A549 (cell line): Measurements from ENCODE around the gene DPT. TPM values are rescaled to one million over a fixed set of nuclear protein-coding genes. Genes with fewer than 3 reads are reported as not detected.

Source experiments
- ATAC-seq, 2 experiments: fragments of 200-7000 bp in 1 of 2; fragments of >200 bp in 1 of 2; cut with Nextera tagmentation in 1 of 2; cut with Tn5 transposase in 1 of 2; 3 replicates each; pipeline versions ENCODE4 v1.8.0 to v1.9.1; 2018 to 2020; ENCODE audit warnings: mild to moderate bottlenecking in 1 of 2, moderate library complexity in 1 of 2
- CTCF ChIA-PET: fragments of 300-600 bp; sonication (Branson Sonifier 250); formaldehyde crosslinking; extraction: SDS; loops from one replicate; lab custom pipeline; 2021; ENCODE audit warnings: antibody characterized with exemption, inconsistent platforms; lab: Yijun Ruan, JAX
- POLR2A ChIA-PET: fragments of 350-600 bp; formaldehyde crosslinking; extraction: SDS; loops from one replicate; lab custom pipeline; 2021; ENCODE audit warnings: antibody characterized with exemption, inconsistent platforms; lab: Yijun Ruan, JAX
- DNase-seq, 2 experiments: peaks; one replicate each; pipeline versions ENCODE4 v3.0.0 to v3.0.0-alpha.2; 2011 to 2016; ENCODE audit warnings: low read depth in 1 of 2, low spot score in 1 of 2
- FAIRE-seq: peaks from 2 replicates; lab custom pipeline; 2011; peaks lifted over from hg19 to GRCh38; lab: Jason Lieb, UNC
- H3K27ac ChIP-seq, 2 experiments: fragments of >200 bp; sonication (Bioruptor Twin); formaldehyde crosslinking; 3 replicates each; pipeline ENCODE4 v1.5.1; 2016 to 2017
- H3K4me1 ChIP-seq: fragments of >200 bp; sonication (Bioruptor Twin); formaldehyde crosslinking; 3 replicates; pipeline ENCODE4 v1.6.1; 2016
- H3K4me2 ChIP-seq: fragments of >200 bp; sonication (Bioruptor Twin); formaldehyde crosslinking; 3 replicates; pipeline ENCODE4 v1.6.1; 2016
- H3K4me3 ChIP-seq: fragments of >200 bp; sonication (Bioruptor Twin); formaldehyde crosslinking; 3 replicates; pipeline ENCODE4 v1.5.1; 2016
- H3K9me3 ChIP-seq: fragments of >200 bp; sonication (Bioruptor Twin); formaldehyde crosslinking; 3 replicates; pipeline ENCODE4 v1.6.1; 2016
- BCL3 ChIP-seq: fragments of >200 bp; sonication (Bioruptor Twin); formaldehyde crosslinking; IDR thresholded peaks from 3 replicates; pipeline ENCODE4 v1.6.1; 2016
- CBX8 ChIP-seq: fragments of 200-600 bp; sonication (generic); IDR thresholded peaks from 2 replicates; pipeline ENCODE4 v1.6.1; 2016
- CHD4 ChIP-seq: fragments of 200-600 bp; sonication (generic); IDR thresholded peaks from 2 replicates; pipeline ENCODE4 v1.6.1; 2016; ENCODE audit warnings: antibody characterized with exemption, mild to moderate bottlenecking, borderline replicate concordance
- ELK1 ChIP-seq: fragments of 150-350 bp; IDR thresholded peaks from 2 replicates; pipeline ENCODE4 v1.6.1; 2014; ENCODE audit warnings: low read depth, mild to moderate bottlenecking, low read length
- HDAC2 ChIP-seq: fragments of 200-600 bp; sonication (generic); IDR thresholded peaks from 2 replicates; pipeline ENCODE4 v1.6.1; 2016
- HES2 ChIP-seq: fragments of >200 bp; sonication (Bioruptor Twin); formaldehyde crosslinking; IDR thresholded peaks from 2 replicates; pipeline ENCODE4 v1.6.1; 2016
- HEYL ChIP-seq: fragments of 250-450 bp; sonication (Bioruptor Pico); IDR thresholded peaks from 2 replicates; pipeline ENCODE4 v1.8.0; 2021; ENCODE audit warnings: mild to moderate bottlenecking, moderate library complexity
- HMGXB4 ChIP-seq: fragments of 250-450 bp; sonication (Bioruptor Pico); IDR thresholded peaks from 2 replicates; pipeline ENCODE4 v1.5.0; 2021; ENCODE audit warnings: mild to moderate bottlenecking, moderate library complexity, borderline replicate concordance
- HOXA7 ChIP-seq: fragments of 250-450 bp; sonication (Bioruptor Pico); IDR thresholded peaks from 2 replicates; pipeline ENCODE4 v1.5.0; 2020; ENCODE audit warnings: mild to moderate bottlenecking, moderate library complexity
- MAFK ChIP-seq: fragments of 450-650 bp; IDR thresholded peaks from 2 replicates; pipeline ENCODE4 v1.6.1; 2014; ENCODE audit not compliant: partially characterized antibody
- NFE2L2 ChIP-seq: fragments of 150-350 bp; conservative IDR thresholded peaks from 2 replicates; pipeline ENCODE4 v1.6.1; 2014; ENCODE audit warnings: low read length
- NPAS2 ChIP-seq: fragments of 250-450 bp; sonication (Bioruptor Pico); IDR thresholded peaks from 2 replicates; pipeline ENCODE4 v1.8.0; 2022; ENCODE audit warnings: mild to moderate bottlenecking, moderate library complexity, borderline replicate concordance
- PHF8 ChIP-seq: fragments of 200-600 bp; sonication (generic); IDR thresholded peaks from 2 replicates; pipeline ENCODE4 v1.6.1; 2016; ENCODE audit warnings: low read depth, mild to moderate bottlenecking, antibody characterized with exemption, moderate library complexity, borderline replicate concordance
- RFX5 ChIP-seq: fragments of 450-650 bp; IDR thresholded peaks from 2 replicates; pipeline ENCODE4 v1.7.1; 2014; ENCODE audit warnings: antibody characterized with exemption, mild to moderate bottlenecking, moderate library complexity
- USF2 ChIP-seq: fragments of 450-650 bp; IDR thresholded peaks from 2 replicates; pipeline ENCODE4 v1.6.1; 2014; ENCODE audit warnings: antibody characterized with exemption
- ZFP36 ChIP-seq: fragments of 450-650 bp; IDR thresholded peaks from 2 replicates; pipeline ENCODE4 v1.6.1; 2014; ENCODE audit warnings: borderline replicate concordance; ENCODE audit not compliant: partially characterized antibody
- WGBS: methylation state at CpG from one replicate; pipeline ENCODE4 v1.1.6; 2017; ENCODE audit errors: missing lambda C conversion rate; 5-methylcytosine and 5-hydroxymethylcytosine counted together
- polyA plus RNA-seq, 4 experiments: library from polyadenylated mRNA; depleted of rRNA in 3 of 4; stranded (reverse); fragments of >200 nt; fragmentation: RNase III in 1 of 4; extraction: RNeasy Plus Mini Kit Qiagen cat#74134 plus additional on column Dnase treatment in 1 of 4; gene quantifications; 2 replicates in 3 of 4; 3 replicates in 1 of 4; pipeline ENCODE4 v1.2.3, GENCODE V29; 2011 to 2017
- TF ChIP-seq, protein P1 (sequence below): IDR thresholded peaks from 2 replicates; pipeline ENCODE4 v1.6.1; 2012

DPT gene
- polyA plus RNA-seq, 2 of the 4 experiments (the other 2 are of a cell fraction) = not detected

DNA sequence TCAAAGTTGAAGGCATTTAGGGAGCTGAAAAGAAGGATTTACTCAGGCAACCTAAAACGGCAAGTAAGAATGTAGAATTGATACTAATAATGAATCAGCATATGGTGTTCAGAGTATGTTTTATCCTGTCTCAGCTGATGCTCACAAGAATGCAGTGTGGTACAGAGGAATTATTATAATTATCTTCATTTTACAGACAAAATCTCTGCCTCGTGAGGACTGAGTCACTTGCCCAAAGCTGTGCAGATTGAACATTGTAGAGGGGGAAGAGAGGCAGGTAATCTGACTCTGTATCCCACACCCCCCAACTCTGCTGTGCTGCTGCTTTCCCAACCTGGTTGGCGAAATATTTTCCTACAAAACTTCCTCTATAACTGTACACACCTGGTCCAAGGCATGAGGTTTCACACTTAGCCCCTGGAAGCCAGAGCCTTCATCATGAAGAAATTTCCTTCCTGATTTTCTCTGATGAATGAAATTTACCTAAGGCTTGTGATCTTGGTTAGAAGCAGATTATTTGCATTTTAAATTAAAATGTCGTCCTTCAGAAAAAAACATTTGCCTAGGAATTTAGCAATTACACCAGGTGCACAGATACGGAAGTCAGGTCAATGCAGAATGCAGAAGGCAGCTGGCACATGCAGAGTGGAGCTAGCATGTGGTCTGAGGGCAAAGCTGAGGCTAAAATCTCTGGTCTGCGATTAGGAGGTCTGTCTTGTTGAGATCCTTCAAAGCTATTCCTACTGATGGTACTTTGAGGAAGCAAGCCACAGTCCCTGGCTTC, 52.8 kb downstream of the DPT start:
- DNase-seq (no peak), ATAC-seq (no peak), FAIRE-seq (no peak)
- H3K27ac ChIP-seq = no peak overlapping the region
- H3K4me1 ChIP-seq = no peaks in the 10 kb centered on the region
- no peak overlapping the region for H3K4me3 ChIP-seq
- no peak overlapping the region for H3K4me2 ChIP-seq
- 66% methylated on average over 6 of the region's 6 CpGs for WGBS
- ChIA-PET CTCF (no interaction called here), POLR2A (no interaction called here)
- TF ChIP-seq MAFK = no peak
- no peak for TF ChIP-seq ZFP36
- TF ChIP-seq CHD4 = no peak
- TF ChIP-seq HOXA7 (CRISPR knock-in tag) = no peak
- no peak for TF ChIP-seq CBX8
- TF ChIP-seq HDAC2 = no peak
- TF ChIP-seq HES2 = no peak
- TF ChIP-seq PHF8 = no peak
- TF ChIP-seq HEYL (CRISPR knock-in tag) = no peak
- no peak for TF ChIP-seq NFE2L2
- H3K9me3 ChIP-seq = no peaks in the 10 kb centered on the region

DNA sequence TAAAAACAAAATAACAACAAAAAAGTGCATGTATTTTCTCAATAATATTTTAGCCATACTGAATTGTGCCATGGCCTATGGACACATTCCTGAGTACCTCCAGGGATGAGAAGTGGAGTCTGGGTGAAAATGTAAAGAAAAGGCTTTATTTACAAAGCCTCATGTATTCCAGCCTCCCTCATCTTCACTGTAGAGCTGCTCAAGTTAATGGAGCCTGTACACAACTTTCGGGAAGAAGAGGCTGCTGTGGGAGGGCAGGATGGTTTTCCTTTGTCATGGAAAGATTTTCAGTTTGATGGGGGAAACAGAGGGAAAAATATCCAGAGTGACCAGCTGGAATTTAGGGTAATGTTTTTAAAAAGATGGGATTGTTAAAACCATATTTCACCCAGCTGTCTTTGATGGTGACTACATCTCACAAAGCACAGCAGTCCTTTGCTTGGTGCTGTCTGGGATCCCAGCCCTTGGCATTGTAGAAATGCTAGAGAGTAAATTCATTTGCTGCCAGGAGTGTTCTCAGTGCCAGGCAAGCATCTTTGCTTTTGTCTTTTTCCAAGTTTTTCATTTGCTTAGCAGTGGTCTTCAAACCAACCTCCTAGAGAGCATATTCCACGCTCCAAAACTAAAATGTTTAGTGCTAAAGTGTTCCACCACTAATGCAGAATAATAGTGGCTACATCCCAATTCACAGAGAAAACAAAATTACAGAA, 54.9 kb downstream of the DPT start:
- no peaks in the 10 kb centered on the region for H3K9me3 ChIP-seq
- ChIA-PET CTCF (interaction anchor here (0.7 kb wide), 1 partner anchor 134 kb away, joined by 3 read pairs; no protein-coding TSS in a partner anchor), POLR2A (no interaction called here)
- no peak overlapping the region for H3K4me3 ChIP-seq
- no peak for FAIRE-seq
- WGBS = 69% methylated on average over 2 of the region's 2 CpGs
- ATAC-seq = no peak
- no peak for DNase-seq
- H3K4me1 ChIP-seq = no peaks in the 10 kb centered on the region
- H3K4me2 ChIP-seq = no peak overlapping the region
- TF ChIP-seq USF2 = no peak
- TF ChIP-seq MAFK = no peak
- TF ChIP-seq, protein P1, sequence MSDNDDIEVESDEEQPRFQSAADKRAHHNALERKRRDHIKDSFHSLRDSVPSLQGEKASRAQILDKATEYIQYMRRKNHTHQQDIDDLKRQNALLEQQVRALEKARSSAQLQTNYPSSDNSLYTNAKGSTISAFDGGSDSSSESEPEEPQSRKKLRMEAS = no peak
- TF ChIP-seq RFX5 = no peak
- TF ChIP-seq BCL3 = no peak
- TF ChIP-seq NPAS2 (CRISPR knock-in tag) = no peak
- TF ChIP-seq HMGXB4 (CRISPR knock-in tag) = no peak
- TF ChIP-seq ELK1 = no peak
- H3K27ac ChIP-seq = no peak overlapping the region
